HepG2 (cell line): ENCODE data around the gene P2RX6. TPM values are rescaled to one million over a fixed set of nuclear protein-coding genes. Genes with fewer than 3 reads are reported as not detected.

Experiments
- ATAC-seq: fragments of 200-7000 bp; cut with Tn5 transposase; 3 replicates; pipeline ENCODE4 v1.9.1; 2020; ENCODE audit warnings: mild to moderate bottlenecking, moderate library complexity
- BruUV-seq: library from RNA; stranded (reverse); fragments of 400-500 nt; replicated peaks from 2 replicates; lab custom pipeline; 2021; lab: Mats Ljungman, UMichigan
- CTCF ChIA-PET: fragments of 300-600 bp; formaldehyde crosslinking; extraction: SDS; loops from one replicate; lab custom pipeline; 2021; ENCODE audit warnings: low total read pairs, inconsistent platforms, low intra/inter-chr PET ratio; lab: Yijun Ruan, JAX
- POLR2A ChIA-PET: fragments of 350-600 bp; sonication (Branson Sonifier 250); formaldehyde crosslinking; loops from one replicate; lab custom pipeline; 2020; ENCODE audit warnings: antibody characterized with exemption, inconsistent platforms; lab: Yijun Ruan, JAX
- DNase-seq: peaks from one replicate; pipeline ENCODE4 v3.0.0-alpha.2; 2015; ENCODE audit warnings: low spot score
- FAIRE-seq: peaks from 3 replicates; lab custom pipeline; 2011; peaks lifted over from hg19 to GRCh38; lab: Jason Lieb, UNC
- H2AFZ ChIP-seq: one replicate; pipeline ENCODE4 v1.6.1; 2011; ENCODE audit warnings: low read length, inconsistent platforms
- H3K27ac ChIP-seq: fragments of 300-600 bp; 3 replicates; pipeline ENCODE4 v1.8.0; 2011; ENCODE audit warnings: mixed run types, mild to moderate bottlenecking, mixed read lengths, low read length, inconsistent platforms; ENCODE audit not compliant: insufficient read depth; ENCODE audit errors: extremely low read length
- H3K27me3 ChIP-seq, 2 experiments: fragments of 200-600 bp in 1 of 2; 2 replicates in 1 of 2; 3 replicates in 1 of 2; pipeline versions ENCODE4 v1.6.0 to v1.8.0; 2011; ENCODE audit warnings: low read length in 2 of 2, mild to moderate bottlenecking in 2 of 2, moderate library complexity in 2 of 2, inconsistent platforms in 1 of 2; ENCODE audit not compliant: insufficient read depth in 2 of 2, control insufficient read depth in 1 of 2
- H3K36me3 ChIP-seq, 2 experiments: fragments of 200-600 bp in 1 of 2; replicated peaks in 1 of 2; 2 replicates in 1 of 2; 3 replicates in 1 of 2; pipeline versions ENCODE4 v1.5.1 to v1.8.0; 2011; ENCODE audit warnings: low read length in 2 of 2, inconsistent platforms in 1 of 2; ENCODE audit not compliant: insufficient read depth in 2 of 2, control insufficient read depth in 1 of 2
- H3K4me1 ChIP-seq: 2 replicates; pipeline ENCODE4 v1.5.1; 2012; ENCODE audit warnings: low read length, inconsistent platforms; ENCODE audit not compliant: insufficient read depth
- H3K4me2 ChIP-seq: 2 replicates; pipeline ENCODE4 v1.6.0; 2011; ENCODE audit warnings: low read depth, low read length, inconsistent platforms
- H3K4me3 ChIP-seq, 3 experiments: fragments of 200-600 bp in 1 of 3; sonication (generic), shearing (Covaris generic) in 1 of 3; replicated peaks in 1 of 3; 2 replicates each; pipeline ENCODE4 v1.5.1; 2011 to 2016; ENCODE audit warnings: low read length in 3 of 3, inconsistent platforms in 2 of 3, low read depth in 2 of 3, mild to moderate bottlenecking in 2 of 3, control low read depth in 1 of 3, mixed read lengths in 1 of 3; ENCODE audit not compliant: insufficient read depth in 1 of 3
- H3K79me2 ChIP-seq: one replicate; pipeline ENCODE4 v1.6.1; 2011; ENCODE audit warnings: low read length, inconsistent platforms; ENCODE audit not compliant: insufficient read depth
- H3K9ac ChIP-seq: 2 replicates; pipeline ENCODE4 v1.6.0; 2011; ENCODE audit warnings: mild to moderate bottlenecking, low read depth, low read length, inconsistent platforms; ENCODE audit not compliant: insufficient read depth
- H3K9me3 ChIP-seq: 2 replicates; pipeline ENCODE4 v1.5.1; 2012; ENCODE audit warnings: mild to moderate bottlenecking, low read length
- H4K20me1 ChIP-seq: 2 replicates; pipeline ENCODE4 v1.6.0; 2011; ENCODE audit warnings: inconsistent platforms, mild to moderate bottlenecking, low read length, moderate library complexity; ENCODE audit not compliant: insufficient read depth
- NRL ChIP-seq: sonication (generic); formaldehyde crosslinking; IDR thresholded peaks from 2 replicates; pipeline ENCODE4 v1.5.0; 2020; ENCODE audit warnings: missing genetic modification reagents, mild to moderate bottlenecking, moderate library complexity, borderline replicate concordance
- PHF5A ChIP-seq: IDR thresholded peaks from one replicate; pipeline ENCODE4 v1.6.1; 2018; ENCODE audit warnings: low read depth, missing genetic modification reagents; ENCODE audit not compliant: unreplicated experiment
- RAD51 ChIP-seq: fragments of 450-650 bp; IDR thresholded peaks from 2 replicates; pipeline ENCODE4 v1.6.1; 2016; ENCODE audit warnings: borderline replicate concordance
- RORA ChIP-seq: sonication (generic); formaldehyde crosslinking; IDR thresholded peaks from 2 replicates; pipeline ENCODE4 v1.5.0; 2020; ENCODE audit warnings: mild to moderate bottlenecking, missing genetic modification reagents, moderate library complexity
- SRSF1 ChIP-seq: fragments of 200-400 bp; formaldehyde crosslinking; optimal IDR thresholded peaks from 2 replicates; pipeline ENCODE3; 2017; ENCODE audit warnings: mild to moderate bottlenecking, low read depth, low read length, moderate library complexity
- TFAP4 ChIP-seq: sonication (generic); IDR thresholded peaks from 2 replicates; pipeline ENCODE4 v1.6.1; 2016; ENCODE audit warnings: low read depth, borderline replicate concordance
- ZNF136 ChIP-seq: sonication (generic); formaldehyde crosslinking; IDR thresholded peaks from 2 replicates; pipeline ENCODE4 v1.8.1; 2022; ENCODE audit warnings: low read depth, mild to moderate bottlenecking, moderate library complexity, missing genetic modification reagents
- WGBS: methylation state at CpG from one replicate; pipeline ENCODE4 v1.1.6; 2017; ENCODE audit warnings: low lambda C conversion rate; 5-methylcytosine and 5-hydroxymethylcytosine counted together
- in situ Hi-C: cut with HindIII; loops from 2 replicates; pipeline ENCODE4 v1.10.0; 2017; ENCODE audit warnings: low pct_unique_long_range_greater_than_20kb; ENCODE audit not compliant: extremely low pct_ligation_motif_present
- intact Hi-C: fragments of 100-400 bp; cut with micrococcal nuclease; formaldehyde crosslinking; loops from one replicate; pipeline ENCODE4 v1.10.0; 2022; ENCODE audit not compliant: unreplicated experiment
- polyA plus RNA-seq, 8 experiments: library from polyadenylated mRNA; depleted of rRNA in 3 of 8; stranded (reverse) in 7 of 8; unstranded in 1 of 8; fragments of >200 nt; fragmentation: Illumina TruSeq in 4 of 8; extraction: Trizol in 4 of 8; gene quantifications; 2 replicates each; pipeline versions ENCODE4 v1.2.1 to v1.2.3, GENCODE V29; 2011 to 2016; ENCODE audit warnings: low read depth in 4 of 8, missing spikeins in 1 of 8, mixed read lengths in 1 of 8; ENCODE audit not compliant: insufficient read depth in 1 of 8
- total RNA-seq, 5 experiments: library from RNA; depleted of rRNA; stranded (reverse); fragments of >200 nt; fragmentation: Illumina TruSeq; extraction: Trizol; gene quantifications; 2 replicates each; pipeline ENCODE4 v1.2.3, GENCODE V29; 2016; ENCODE audit warnings: low read depth in 1 of 5
- TF ChIP-seq, protein P1 (sequence below): sonication (generic); formaldehyde crosslinking; conservative IDR thresholded peaks from 2 replicates; pipeline ENCODE4 v1.4.0; 2020; ENCODE audit warnings: missing genetic modification reagents

P2RX6 gene
- total and polyA plus RNA-seq, 2 of the 13 experiments (the other 11 are each of a cell fraction or from before 2014, with no cell fraction given), result 0.04 to 0.12 TPM

DNA sequence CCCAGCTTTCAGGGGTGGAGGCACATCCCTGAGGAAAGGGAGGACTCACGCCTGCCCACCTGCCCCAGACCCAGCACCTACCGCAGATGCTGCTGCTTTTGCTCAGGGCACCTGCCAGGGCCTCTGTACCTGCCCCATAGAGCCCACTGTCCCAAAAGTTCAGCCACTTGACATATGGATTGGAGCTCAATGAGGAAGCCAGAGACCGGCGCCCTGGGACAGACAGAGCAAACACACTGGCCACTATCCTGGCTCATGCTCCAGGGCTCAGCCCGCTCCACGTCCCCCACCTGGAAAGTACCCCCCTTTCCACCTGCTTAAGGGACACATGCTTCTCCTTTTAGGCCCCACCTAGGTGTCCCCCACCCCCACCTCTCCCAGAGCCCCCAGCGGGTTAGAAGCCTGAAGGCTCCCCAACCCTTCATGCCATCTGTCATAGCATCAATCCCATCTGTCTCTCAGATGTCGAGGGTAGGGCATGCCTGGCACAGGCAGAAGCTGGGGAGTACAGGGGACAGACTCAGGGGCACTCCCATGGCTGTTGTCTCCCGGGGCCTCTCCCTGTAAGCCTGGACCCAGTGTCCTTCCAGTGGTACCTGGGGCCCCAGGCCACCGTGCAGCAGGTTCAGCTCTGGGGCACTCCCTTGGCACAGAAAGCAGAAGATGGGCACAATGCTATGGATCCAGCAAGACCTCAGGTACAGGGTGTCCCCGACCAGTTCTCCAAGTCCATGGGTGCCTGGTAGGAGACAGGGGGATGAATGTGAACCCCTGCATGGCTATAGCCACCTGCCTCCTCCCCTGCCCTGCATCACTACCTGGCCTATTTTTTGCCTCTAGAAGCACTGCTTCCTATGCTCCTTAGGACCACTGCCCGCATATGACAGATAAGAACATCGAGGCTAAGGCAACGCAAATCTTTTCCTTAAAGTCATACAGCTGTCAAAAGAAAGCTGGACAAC is 2.2 kb upstream of the P2RX6 start:
- TF ChIP-seq NRL (CRISPR knock-in tag) (no peak), PHF5A (no peak), SRSF1 (no peak), RAD51 (no peak), TFAP4 (no peak), ZNF136 (CRISPR knock-in tag) (no peak), RORA (CRISPR knock-in tag) (no peak)
- TF ChIP-seq, protein P1, sequence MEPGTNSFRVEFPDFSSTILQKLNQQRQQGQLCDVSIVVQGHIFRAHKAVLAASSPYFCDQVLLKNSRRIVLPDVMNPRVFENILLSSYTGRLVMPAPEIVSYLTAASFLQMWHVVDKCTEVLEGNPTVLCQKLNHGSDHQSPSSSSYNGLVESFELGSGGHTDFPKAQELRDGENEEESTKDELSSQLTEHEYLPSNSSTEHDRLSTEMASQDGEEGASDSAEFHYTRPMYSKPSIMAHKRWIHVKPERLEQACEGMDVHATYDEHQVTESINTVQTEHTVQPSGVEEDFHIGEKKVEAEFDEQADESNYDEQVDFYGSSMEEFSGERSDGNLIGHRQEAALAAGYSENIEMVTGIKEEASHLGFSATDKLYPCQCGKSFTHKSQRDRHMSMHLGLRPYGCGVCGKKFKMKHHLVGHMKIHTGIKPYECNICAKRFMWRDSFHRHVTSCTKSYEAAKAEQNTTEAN, result no peak
- 37% methylated on average over 7 of the region's 14 CpGs for WGBS
- in situ Hi-C loops, result no loop called here
- CTCF ChIA-PET, result no interaction called here
- ATAC-seq (no peak), DNase-seq (no peak), FAIRE-seq (no peak)
- intact Hi-C loops, result no loop called here
- no peak overlapping the region for H3K4me3 ChIP-seq
- POLR2A ChIA-PET, result interaction anchor here (1.7 kb wide), 1 partner anchor 10 kb away, joined by 9 read pairs; the partner anchor contains the start of gene THAP7
- no TSS peak for BruUV-seq
- H3K36me3 ChIP-seq, result no peaks in the 10 kb centered on the region
- no peaks in the 10 kb centered on the region for H4K20me1 ChIP-seq
- H3K4me1 ChIP-seq, result peaks cover 46% of the 10 kb centered on the region
- H3K79me2 ChIP-seq, result no peaks in the 10 kb centered on the region
- H3K4me2 ChIP-seq, result no peak overlapping the region
- H3K27ac ChIP-seq, result no peak overlapping the region
- no peaks in the 10 kb centered on the region for H3K9me3 ChIP-seq
- no peak overlapping the region for H2AFZ ChIP-seq
- no peak overlapping the region for H3K9ac ChIP-seq
- peaks cover 0 to 5% of the 10 kb centered on the region in 2 experiments; a peak in 1 of 5 replicates for H3K27me3 ChIP-seq
